Endothelial cell of umbilical vein (primary cell): ENCODE results near the gene IRF2BPL. TPM values are rescaled to one million over a fixed set of nuclear protein-coding genes. Genes with fewer than 3 reads are reported as not detected.

Experiments used
- BruUV-seq: library from RNA; stranded (reverse); fragments of 400-500 nt; replicated peaks from 2 replicates; lab custom pipeline; 2021; lab: Mats Ljungman, UMichigan
- CTCF ChIA-PET: fragments of 300-600, 350-600 bp; sonication (Branson Sonifier 250); formaldehyde crosslinking; loops from one replicate; lab custom pipeline; 2021; ENCODE audit warnings: antibody characterized with exemption, inconsistent platforms; lab: Charles Lee
- POLR2A ChIA-PET: fragments of 300-600, 350-600 bp; sonication (Branson Sonifier 250); formaldehyde crosslinking; loops from one replicate; lab custom pipeline; 2021; ENCODE audit warnings: antibody characterized with exemption, inconsistent platforms; lab: Charles Lee
- DNase-seq: peaks from one replicate; pipeline ENCODE4 v3.0.0-alpha.2; 2011; ENCODE audit warnings: low read depth, low spot score
- FAIRE-seq: peaks from 2 replicates; lab custom pipeline; 2011; peaks lifted over from hg19 to GRCh38; lab: Jason Lieb, UNC
- H2AFZ ChIP-seq: 2 replicates; pipeline ENCODE4 v1.6.0; 2012; ENCODE audit warnings: low read depth, low read length, control low read depth, inconsistent platforms
- H3K27ac ChIP-seq: 2 replicates; pipeline ENCODE4 v1.5.1; 2011; ENCODE audit warnings: low read depth, mild to moderate bottlenecking, control low read depth, low read length, moderate library complexity; ENCODE audit not compliant: insufficient read depth
- H3K27me3 ChIP-seq, 2 experiments: 2 replicates each; pipeline versions ENCODE4 v1.6.0 to v1.6.1; 2011; ENCODE audit warnings: low read length in 2 of 2, mixed read lengths in 1 of 2; ENCODE audit not compliant: control insufficient read depth in 2 of 2, insufficient read depth in 2 of 2
- H3K36me3 ChIP-seq, 2 experiments: 2 replicates in 1 of 2; 3 replicates in 1 of 2; pipeline ENCODE4 v1.5.1; 2011; ENCODE audit warnings: low read length in 2 of 2, mild to moderate bottlenecking in 1 of 2, moderate library complexity in 1 of 2; ENCODE audit not compliant: control insufficient read depth in 2 of 2, insufficient read depth in 2 of 2; ENCODE audit errors: extremely low read depth in 1 of 2
- H3K4me1 ChIP-seq: 3 replicates; pipeline ENCODE4 v1.5.1; 2011; ENCODE audit warnings: mild to moderate bottlenecking, low read length; ENCODE audit not compliant: control insufficient read depth, insufficient read depth; ENCODE audit errors: extremely low read depth
- H3K4me2 ChIP-seq: 2 replicates; pipeline ENCODE4 v1.6.1; 2011; ENCODE audit warnings: low read length, control low read depth, mixed read lengths; ENCODE audit not compliant: insufficient read depth
- H3K4me3 ChIP-seq, 3 experiments: fragments of 200-600 bp in 1 of 3; sonication (generic), shearing (Covaris generic) in 1 of 3; replicated peaks in 1 of 3; 2 replicates each; pipeline ENCODE4 v1.5.1; 2011 to 2016; ENCODE audit warnings: control low read depth in 3 of 3, low read length in 3 of 3, mild to moderate bottlenecking in 2 of 3, inconsistent platforms in 1 of 3, low read depth in 1 of 3, moderate library complexity in 1 of 3; ENCODE audit not compliant: insufficient read depth in 1 of 3
- H3K79me2 ChIP-seq: 2 replicates; pipeline ENCODE4 v1.6.0; 2012; ENCODE audit warnings: low read length, inconsistent platforms; ENCODE audit not compliant: control insufficient read depth, insufficient read depth
- H3K9ac ChIP-seq: replicated peaks from 2 replicates; pipeline ENCODE3; 2011; ENCODE audit warnings: low read length, control low read depth; ENCODE audit not compliant: insufficient read depth; ENCODE audit errors: extremely low read depth
- H3K9me1 ChIP-seq: replicated peaks from 3 replicates; pipeline ENCODE4 v1.6.0; 2011; ENCODE audit warnings: mild to moderate bottlenecking, low read length; ENCODE audit not compliant: control insufficient read depth, insufficient read depth; ENCODE audit errors: extremely low read depth
- H3K9me3 ChIP-seq: replicated peaks from 2 replicates; pipeline ENCODE4 v1.5.1; 2012; ENCODE audit warnings: low read length, inconsistent platforms; ENCODE audit not compliant: control insufficient read depth, insufficient read depth
- H4K20me1 ChIP-seq: replicated peaks from 2 replicates; pipeline ENCODE3; 2011; ENCODE audit warnings: mild to moderate bottlenecking, low read length; ENCODE audit not compliant: control insufficient read depth, insufficient read depth; ENCODE audit errors: extremely low read depth
- CTCF ChIP-seq, 2 donors: IDR thresholded peaks; 1 replicate in 1 of 2; 2 replicates in 1 of 2; pipeline ENCODE4 v1.5.1; 2011; ENCODE audit warnings: low read length in 2 of 2, mild to moderate bottlenecking in 2 of 2, moderate library complexity in 2 of 2, control low read depth in 1 of 2, inconsistent platforms in 1 of 2, low read depth in 1 of 2; ENCODE audit not compliant: insufficient read depth in 1 of 2; ENCODE audit errors: extremely low read depth in 1 of 2
- EZH2 ChIP-seq: IDR thresholded peaks from 2 replicates; pipeline ENCODE4 v1.6.1; 2012; ENCODE audit warnings: borderline replicate concordance, low read depth, mild to moderate bottlenecking, moderate library complexity, low read length, inconsistent platforms; ENCODE audit not compliant: severe bottlenecking
- FOS ChIP-seq: IDR thresholded peaks from 2 replicates; pipeline ENCODE4 v1.6.1; 2011; ENCODE audit warnings: mild to moderate bottlenecking, low read length, moderate library complexity, borderline replicate concordance; ENCODE audit not compliant: insufficient read depth
- JUN ChIP-seq: IDR thresholded peaks from 2 replicates; pipeline ENCODE4 v1.6.1; 2011; ENCODE audit warnings: borderline replicate concordance, low read depth; ENCODE audit not compliant: insufficient read length, insufficient read depth
- MAX ChIP-seq: IDR thresholded peaks from 2 replicates; pipeline ENCODE4 v1.6.1; 2011; ENCODE audit not compliant: insufficient read depth, insufficient read length
- POLR2A ChIP-seq: IDR thresholded peaks from 2 replicates; pipeline ENCODE4 v1.6.1; 2012; ENCODE audit warnings: low read depth, mild to moderate bottlenecking, control low read depth, low read length
- POLR2AphosphoS5 ChIP-seq: IDR thresholded peaks from 2 replicates; pipeline ENCODE4 v1.6.1; 2012; ENCODE audit warnings: low read depth, mild to moderate bottlenecking, control low read depth, low read length, moderate library complexity; ENCODE audit not compliant: insufficient read depth
- dilution Hi-C: fragments of 300-500 bp; cut with MboI; formaldehyde crosslinking; loops from one replicate; pipeline ENCODE4 v1.15.0; 2019; ENCODE audit warnings: low sequenced_read_pairs; ENCODE audit not compliant: extremely low pct_ligation_motif_present
- intact Hi-C: fragments of 100-400 bp; cut with micrococcal nuclease; formaldehyde crosslinking; loops from one replicate; pipeline ENCODE4 v1.10.0; 2022
- polyA plus RNA-seq, 4 experiments: library from polyadenylated mRNA; depleted of rRNA in 3 of 4; stranded (reverse) in 3 of 4; unstranded in 1 of 4; fragments of >200 nt; gene quantifications; 2 replicates each; pipeline versions ENCODE4 v1.2.1 to v1.2.3, GENCODE V29; 2011 to 2012; ENCODE audit warnings: missing spikeins in 1 of 4
- total RNA-seq: library from RNA; stranded (reverse); gene quantifications from 2 replicates; pipeline ENCODE4 v1.2.3, GENCODE V29; 2021

IRF2BPL gene
- total and polyA plus RNA-seq, 2 donors (not counting 3 experiments of a cell fraction or from before 2014, with no cell fraction given), result 9.3 to 23.3 TPM

GRCh38 chr14:77012193-77012765 is 16.2 kb downstream of the IRF2BPL start:
- no peak for TF ChIP-seq POLR2A
- H3K4me1 ChIP-seq, result no peaks in the 10 kb centered on the region
- ChIA-PET CTCF (interaction anchor here (1.0 to 2.0 kb wide), 3 partner anchors 50 to 99 kb away, joined by 3 to 6 read pairs (median 4); no protein-coding TSS in a partner anchor), POLR2A (no interaction called here)
- no peaks in the 10 kb centered on the region for H3K36me3 ChIP-seq
- H3K9me1 ChIP-seq, result no peaks in the 10 kb centered on the region
- H3K4me2 ChIP-seq, result no peak overlapping the region
- H3K27ac ChIP-seq, result no peak overlapping the region
- H3K79me2 ChIP-seq, result no peaks in the 10 kb centered on the region
- dilution Hi-C loops (no loop called here), intact Hi-C loops (no loop called here)
- H3K27me3 ChIP-seq, result no peaks in the 10 kb centered on the region
- FAIRE-seq, result no peak
- H3K4me3 ChIP-seq, result no peak overlapping the region
- H2AFZ ChIP-seq, result no peak overlapping the region
- H4K20me1 ChIP-seq, result no peaks in the 10 kb centered on the region
- DNase-seq, result no peak
- BruUV-seq, result no TSS peak
- H3K9me3 ChIP-seq, result no peaks in the 10 kb centered on the region
- no peak overlapping the region for H3K9ac ChIP-seq

GRCh38 chr14:77011245-77011644 is 17.3 kb downstream of the IRF2BPL start:
- dilution Hi-C loops, result no loop called here
- Histone ChIP-seq H2AFZ (no peak overlapping the region), H3K9me3 (no peaks in the 10 kb centered on the region), H3K9me1 (no peaks in the 10 kb centered on the region), H4K20me1 (no peaks in the 10 kb centered on the region), H3K79me2 (no peaks in the 10 kb centered on the region), H3K36me3 (no peaks in the 10 kb centered on the region), H3K27ac (no peak overlapping the region), H3K4me1 (no peaks in the 10 kb centered on the region), H3K4me3 (no peak overlapping the region), H3K27me3 (no peaks in the 10 kb centered on the region), H3K9ac (no peak overlapping the region), H3K4me2 (no peak overlapping the region)
- ChIA-PET POLR2A (no interaction called here), CTCF (interaction anchor here (1.3 kb wide), 1 partner anchor 13 kb away, joined by 6 read pairs; no protein-coding TSS in a partner anchor)
- intact Hi-C loops, result no loop called here
- DNase-seq (no peak), FAIRE-seq (no peak)
- TF ChIP-seq POLR2AphosphoS5 (no peak), MAX (no peak), POLR2A (no peak), FOS (no peak), EZH2 (no peak), JUN (no peak), CTCF (IDR thresholded peaks at IDR 0.05; ENCODE audit: extremely low read depth in 1 of 2, insufficient read depth in 1 of 2, low read depth in 1 of 2, low read length in 2 of 2) (no peak)
- BruUV-seq, result no TSS peak
